DND-41 (cell line): Measurements from ENCODE around the gene HPCAL1.

Experiments used
- ATAC-seq: fragments of 200-7000 bp; cut with Tn5 transposase; 3 replicates; pipeline ENCODE4 v1.9.1; 2021; ENCODE audit warnings: low read depth; ENCODE audit not compliant: insufficient read depth
- DNase-seq: peaks from one replicate; pipeline ENCODE4 v3.0.0-alpha.2; 2020
- H2AFZ ChIP-seq: 2 replicates; pipeline ENCODE4 v1.6.0; 2012; ENCODE audit warnings: low read depth, low read length
- H3K27ac ChIP-seq: 2 replicates; pipeline ENCODE4 v1.5.1; 2012; ENCODE audit warnings: low read length, inconsistent platforms
- H3K27me3 ChIP-seq: fragments of 200-600 bp; sonication (generic); 2 replicates; pipeline ENCODE4 v1.6.0; 2012; ENCODE audit warnings: low read length, mild to moderate bottlenecking, inconsistent platforms; ENCODE audit not compliant: insufficient read depth, poor library complexity
- H3K36me3 ChIP-seq: 2 replicates; pipeline ENCODE4 v1.5.1; 2012; ENCODE audit warnings: low read length, inconsistent platforms; ENCODE audit not compliant: insufficient read depth
- H3K4me1 ChIP-seq: 2 replicates; pipeline ENCODE4 v1.5.1; 2012; ENCODE audit warnings: mild to moderate bottlenecking, low read length; ENCODE audit not compliant: insufficient read depth
- H3K4me2 ChIP-seq: 2 replicates; pipeline ENCODE4 v1.6.0; 2012; ENCODE audit warnings: mild to moderate bottlenecking, moderate library complexity, low read length, inconsistent platforms; ENCODE audit not compliant: insufficient read depth
- H3K4me3 ChIP-seq, 2 experiments: fragments of 200-600 bp in 1 of 2; shearing (Covaris generic) in 1 of 2; 2 replicates each; pipeline ENCODE4 v1.5.1; 2012 to 2016; ENCODE audit warnings: inconsistent platforms in 2 of 2, low read length in 2 of 2, mild to moderate bottlenecking in 2 of 2, low read depth in 1 of 2, moderate library complexity in 1 of 2
- H3K79me2 ChIP-seq: 2 replicates; pipeline ENCODE4 v1.6.0; 2012; ENCODE audit warnings: low read length, inconsistent platforms; ENCODE audit not compliant: insufficient read depth
- H3K9ac ChIP-seq: 2 replicates; pipeline ENCODE4 v1.6.0; 2012; ENCODE audit warnings: low read depth, mild to moderate bottlenecking, inconsistent platforms, low read length, moderate library complexity
- H3K9me3 ChIP-seq: 2 replicates; pipeline ENCODE4 v1.5.1; 2012; ENCODE audit warnings: low read length, moderate library complexity, mild to moderate bottlenecking, inconsistent platforms; ENCODE audit not compliant: insufficient read depth, severe bottlenecking
- H4K20me1 ChIP-seq: 2 replicates; pipeline ENCODE4 v1.6.0; 2012; ENCODE audit warnings: low read length; ENCODE audit not compliant: insufficient read depth
- EZH2 ChIP-seq: IDR thresholded peaks from 3 replicates; pipeline ENCODE4 v1.6.1; 2012; ENCODE audit warnings: borderline replicate concordance, low read depth, mild to moderate bottlenecking, moderate library complexity, low read length, inconsistent platforms; ENCODE audit not compliant: severe bottlenecking
- TF ChIP-seq, protein P1 (sequence below): IDR thresholded peaks from 2 replicates; pipeline ENCODE4 v1.5.1; 2012; ENCODE audit warnings: borderline replicate concordance, low read length, moderate library complexity, mild to moderate bottlenecking; ENCODE audit not compliant: poor library complexity, severe bottlenecking; ENCODE audit errors: extremely low read depth

HPCAL1 gene

DNA sequence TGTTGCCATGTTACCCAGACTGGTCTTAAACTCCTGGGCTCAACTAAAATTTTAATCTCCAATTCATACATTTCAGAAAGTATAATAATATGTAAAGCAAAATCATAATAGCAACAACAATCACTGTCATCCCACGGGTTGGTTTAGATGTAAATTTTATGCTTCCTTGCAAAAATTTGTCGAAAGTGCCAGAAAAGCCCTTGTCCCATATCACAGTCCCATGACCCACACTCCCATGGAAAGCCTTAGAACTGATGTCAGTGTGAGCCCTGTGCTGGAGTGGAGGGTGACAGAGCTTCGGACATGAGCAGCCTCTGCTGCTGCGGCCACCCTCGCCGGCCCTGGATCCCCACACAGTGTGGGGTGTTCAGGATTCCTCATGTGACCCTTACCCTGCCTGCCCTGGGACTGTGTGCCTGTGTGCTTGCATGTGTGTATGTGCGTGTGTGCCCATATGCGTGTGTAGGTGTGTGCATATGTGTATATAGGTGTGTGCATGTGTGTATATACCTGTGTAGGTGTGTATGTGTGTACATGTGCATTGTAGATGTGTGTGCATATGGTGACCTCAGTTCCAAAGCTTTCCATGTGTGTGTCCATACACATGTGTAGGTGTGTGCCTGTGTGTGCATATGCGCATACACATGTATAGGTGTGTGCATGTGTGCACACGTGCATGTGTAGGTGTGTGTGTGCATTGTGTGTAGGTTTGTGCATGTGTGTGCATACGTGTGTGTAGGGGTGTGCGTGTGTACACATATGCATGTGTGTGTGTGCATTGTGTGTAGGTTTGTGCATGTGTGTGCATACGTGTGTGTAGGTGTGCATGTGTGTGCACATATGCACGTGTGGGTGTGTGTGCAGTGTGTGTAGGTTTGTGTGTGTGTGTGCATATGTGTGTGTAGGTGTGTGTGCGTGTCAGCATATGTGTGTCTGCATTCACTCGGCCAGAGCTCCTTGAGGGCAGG is 65.1 kb downstream of the HPCAL1 start:
- H3K9me3 ChIP-seq: no peaks in the 10 kb centered on the region
- ATAC-seq (no peak), DNase-seq (no peak)
- no peak overlapping the region for H3K9ac ChIP-seq
- peaks cover 27% of the 10 kb centered on the region for H4K20me1 ChIP-seq
- TF ChIP-seq EZH2: no peak
- TF ChIP-seq, protein P1, sequence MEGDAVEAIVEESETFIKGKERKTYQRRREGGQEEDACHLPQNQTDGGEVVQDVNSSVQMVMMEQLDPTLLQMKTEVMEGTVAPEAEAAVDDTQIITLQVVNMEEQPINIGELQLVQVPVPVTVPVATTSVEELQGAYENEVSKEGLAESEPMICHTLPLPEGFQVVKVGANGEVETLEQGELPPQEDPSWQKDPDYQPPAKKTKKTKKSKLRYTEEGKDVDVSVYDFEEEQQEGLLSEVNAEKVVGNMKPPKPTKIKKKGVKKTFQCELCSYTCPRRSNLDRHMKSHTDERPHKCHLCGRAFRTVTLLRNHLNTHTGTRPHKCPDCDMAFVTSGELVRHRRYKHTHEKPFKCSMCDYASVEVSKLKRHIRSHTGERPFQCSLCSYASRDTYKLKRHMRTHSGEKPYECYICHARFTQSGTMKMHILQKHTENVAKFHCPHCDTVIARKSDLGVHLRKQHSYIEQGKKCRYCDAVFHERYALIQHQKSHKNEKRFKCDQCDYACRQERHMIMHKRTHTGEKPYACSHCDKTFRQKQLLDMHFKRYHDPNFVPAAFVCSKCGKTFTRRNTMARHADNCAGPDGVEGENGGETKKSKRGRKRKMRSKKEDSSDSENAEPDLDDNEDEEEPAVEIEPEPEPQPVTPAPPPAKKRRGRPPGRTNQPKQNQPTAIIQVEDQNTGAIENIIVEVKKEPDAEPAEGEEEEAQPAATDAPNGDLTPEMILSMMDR: no peak
- H3K36me3 ChIP-seq: no peaks in the 10 kb centered on the region
- no peaks in the 10 kb centered on the region for H3K27me3 ChIP-seq
- no peak overlapping the region for H3K27ac ChIP-seq
- no peaks in the 10 kb centered on the region for H3K79me2 ChIP-seq
- H2AFZ ChIP-seq: no peak overlapping the region
- H3K4me2 ChIP-seq: no peak overlapping the region
- no peaks in the 10 kb centered on the region for H3K4me1 ChIP-seq
- H3K4me3 ChIP-seq: no peak overlapping the region

DNA sequence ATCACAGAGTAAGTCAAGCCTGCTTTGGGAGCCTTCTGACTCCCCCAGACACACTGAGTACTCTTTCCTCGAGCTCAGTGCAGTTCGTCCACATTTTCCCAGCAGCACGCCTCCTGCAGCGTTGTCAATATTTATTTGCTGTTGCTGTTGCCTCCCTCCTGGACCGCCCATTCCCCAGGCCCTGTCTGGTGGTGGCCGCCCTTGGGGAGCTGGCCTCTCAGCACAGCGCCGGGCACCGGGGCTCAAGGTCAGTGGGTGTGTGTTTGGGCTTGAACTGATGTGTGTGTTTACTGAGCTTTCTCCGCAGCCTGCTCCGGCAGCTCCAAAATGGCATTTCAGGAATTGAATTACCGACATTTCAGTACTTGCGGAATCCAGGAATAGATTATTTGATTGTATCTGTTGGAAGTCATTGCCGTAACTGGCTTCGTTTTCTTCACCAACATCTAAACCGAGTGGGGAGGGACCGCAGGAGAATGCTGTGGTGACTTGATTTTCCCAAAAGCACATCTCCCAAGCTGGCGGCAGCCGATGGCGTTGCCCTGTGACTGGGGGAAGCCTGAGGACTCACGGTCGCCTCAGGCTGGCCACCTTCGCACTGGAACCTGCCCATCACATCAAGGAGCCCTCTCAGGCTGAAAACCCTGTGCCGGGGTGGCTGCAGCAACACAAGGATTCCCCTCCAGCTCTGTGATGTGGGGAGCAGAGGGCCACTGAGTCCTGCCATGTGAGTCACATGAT is 66.0 kb downstream of the HPCAL1 start:
- H3K9me3 ChIP-seq: no peaks in the 10 kb centered on the region
- no peaks in the 10 kb centered on the region for H3K79me2 ChIP-seq
- no peaks in the 10 kb centered on the region for H3K27me3 ChIP-seq
- no peak overlapping the region for H3K4me2 ChIP-seq
- no peak overlapping the region for H3K4me3 ChIP-seq
- no peaks in the 10 kb centered on the region for H3K4me1 ChIP-seq
- no peak for ATAC-seq
- H3K36me3 ChIP-seq: no peaks in the 10 kb centered on the region
- H2AFZ ChIP-seq: no peak overlapping the region
- TF ChIP-seq EZH2: no peak
- TF ChIP-seq, protein P1: no peak
- no peak for DNase-seq
- H3K9ac ChIP-seq: no peak overlapping the region
- H3K27ac ChIP-seq: no peak overlapping the region
- peaks cover 30% of the 10 kb centered on the region for H4K20me1 ChIP-seq

DNA sequence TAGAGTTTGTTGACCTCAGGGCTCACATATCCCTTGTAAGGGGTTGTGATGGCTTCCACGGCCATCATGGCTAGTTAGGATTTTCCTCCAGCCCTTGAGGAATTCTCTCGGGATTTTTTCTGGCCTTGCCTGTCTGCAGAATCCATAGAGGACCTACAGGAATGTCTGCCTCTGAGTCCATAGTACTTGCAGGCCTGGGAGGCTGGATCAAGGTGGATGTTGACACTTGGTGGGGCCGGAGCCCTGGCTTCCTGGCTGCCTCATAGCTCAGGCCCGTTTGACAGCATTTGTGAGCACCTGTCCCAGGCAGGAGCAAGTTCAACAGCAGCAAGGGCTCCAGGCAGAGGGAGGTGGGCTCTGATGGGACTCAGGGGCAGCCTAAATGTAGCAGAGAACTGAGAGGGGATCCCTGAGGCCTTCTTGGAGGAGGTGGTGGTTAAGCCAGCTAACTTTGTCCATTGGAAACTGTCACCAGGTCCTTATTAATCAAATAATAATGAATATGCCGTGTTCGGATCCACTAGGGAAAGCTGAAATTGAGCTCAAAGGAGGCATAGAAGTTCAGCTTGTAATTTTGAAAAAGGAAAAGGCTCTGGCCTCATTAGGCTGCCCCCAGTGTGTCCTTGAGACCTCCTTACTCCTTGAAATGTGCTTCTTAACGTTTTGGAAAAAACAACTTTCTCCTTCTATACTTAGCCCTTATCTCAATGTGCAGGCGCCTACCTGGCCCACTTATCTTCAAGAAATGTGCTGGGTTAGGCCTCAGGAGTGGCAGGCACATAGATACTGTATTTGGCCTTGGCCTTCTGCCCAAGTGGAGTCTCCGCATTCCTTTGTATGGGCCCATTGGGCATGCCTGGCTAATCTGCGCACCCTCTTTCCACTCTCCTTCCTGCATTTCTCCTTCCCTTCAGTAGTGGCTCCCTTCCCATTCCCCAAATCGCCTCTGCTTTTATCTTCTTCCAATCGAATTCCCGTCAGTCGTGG is 66.9 kb downstream of the HPCAL1 start:
- Histone ChIP-seq H3K27ac (no peak overlapping the region), H3K79me2 (no peaks in the 10 kb centered on the region), H3K4me1 (no peaks in the 10 kb centered on the region), H3K36me3 (no peaks in the 10 kb centered on the region), H2AFZ (no peak overlapping the region), H3K4me2 (no peak overlapping the region), H4K20me1 (peaks cover 34% of the 10 kb centered on the region), H3K4me3 (no peak overlapping the region), H3K27me3 (no peaks in the 10 kb centered on the region), H3K9me3 (no peaks in the 10 kb centered on the region), H3K9ac (no peak overlapping the region)
- TF ChIP-seq, protein P1: no peak
- TF ChIP-seq EZH2: no peak
- ATAC-seq (no peak), DNase-seq (no peak)
